PFSK-1 (cell line): ENCODE results near the gene CCDC63.

Experiments
- FOXP2 ChIP-seq: optimal IDR thresholded peaks from 2 replicates; pipeline ENCODE3; 2011; ENCODE audit warnings: borderline replicate concordance, control low read depth, inconsistent platforms; ENCODE audit not compliant: insufficient read depth; ENCODE audit errors: extremely low read length, extremely low read depth
- POLR2AphosphoS5 ChIP-seq: IDR thresholded peaks from 2 replicates; pipeline ENCODE4 v1.6.1; 2012; ENCODE audit warnings: low read depth, mild to moderate bottlenecking, control low read depth, low read length, moderate library complexity
- SIN3A ChIP-seq: IDR thresholded peaks from 2 replicates; pipeline ENCODE4 v1.6.1; 2012; ENCODE audit warnings: mild to moderate bottlenecking, low read length, moderate library complexity, borderline replicate concordance; ENCODE audit not compliant: insufficient read depth
- TF ChIP-seq, protein P1 (sequence below), 2 experiments: IDR thresholded peaks; 2 replicates each; pipeline versions ENCODE4 v1.6.1 to v1.8.0; 2011 to 2012; ENCODE audit warnings: low read depth in 2 of 2, low read length in 2 of 2, control low read depth in 1 of 2, inconsistent platforms in 1 of 2, mild to moderate bottlenecking in 1 of 2, moderate library complexity in 1 of 2; ENCODE audit not compliant: insufficient read depth in 1 of 2

DNA sequence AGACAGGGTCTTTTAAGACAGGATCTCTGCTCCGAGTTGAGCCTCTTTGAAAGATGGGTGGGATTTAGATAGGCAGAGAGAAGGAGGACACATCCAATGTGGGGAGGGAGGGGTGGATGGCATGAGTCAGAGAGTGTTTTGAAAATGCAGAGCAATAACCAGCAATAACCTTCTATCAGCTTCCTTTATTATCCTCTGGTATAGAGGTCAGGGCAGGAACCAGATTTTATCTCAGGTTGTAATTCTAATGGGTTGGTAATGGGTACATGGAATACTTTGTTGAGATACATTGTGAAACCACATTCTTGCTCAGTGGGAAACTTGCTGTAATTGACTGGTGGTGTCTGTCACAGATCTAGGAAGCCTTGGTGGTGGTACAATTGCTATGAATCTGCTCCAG lies 37.6 kb upstream of the CCDC63 start:
- TF ChIP-seq, protein P1, sequence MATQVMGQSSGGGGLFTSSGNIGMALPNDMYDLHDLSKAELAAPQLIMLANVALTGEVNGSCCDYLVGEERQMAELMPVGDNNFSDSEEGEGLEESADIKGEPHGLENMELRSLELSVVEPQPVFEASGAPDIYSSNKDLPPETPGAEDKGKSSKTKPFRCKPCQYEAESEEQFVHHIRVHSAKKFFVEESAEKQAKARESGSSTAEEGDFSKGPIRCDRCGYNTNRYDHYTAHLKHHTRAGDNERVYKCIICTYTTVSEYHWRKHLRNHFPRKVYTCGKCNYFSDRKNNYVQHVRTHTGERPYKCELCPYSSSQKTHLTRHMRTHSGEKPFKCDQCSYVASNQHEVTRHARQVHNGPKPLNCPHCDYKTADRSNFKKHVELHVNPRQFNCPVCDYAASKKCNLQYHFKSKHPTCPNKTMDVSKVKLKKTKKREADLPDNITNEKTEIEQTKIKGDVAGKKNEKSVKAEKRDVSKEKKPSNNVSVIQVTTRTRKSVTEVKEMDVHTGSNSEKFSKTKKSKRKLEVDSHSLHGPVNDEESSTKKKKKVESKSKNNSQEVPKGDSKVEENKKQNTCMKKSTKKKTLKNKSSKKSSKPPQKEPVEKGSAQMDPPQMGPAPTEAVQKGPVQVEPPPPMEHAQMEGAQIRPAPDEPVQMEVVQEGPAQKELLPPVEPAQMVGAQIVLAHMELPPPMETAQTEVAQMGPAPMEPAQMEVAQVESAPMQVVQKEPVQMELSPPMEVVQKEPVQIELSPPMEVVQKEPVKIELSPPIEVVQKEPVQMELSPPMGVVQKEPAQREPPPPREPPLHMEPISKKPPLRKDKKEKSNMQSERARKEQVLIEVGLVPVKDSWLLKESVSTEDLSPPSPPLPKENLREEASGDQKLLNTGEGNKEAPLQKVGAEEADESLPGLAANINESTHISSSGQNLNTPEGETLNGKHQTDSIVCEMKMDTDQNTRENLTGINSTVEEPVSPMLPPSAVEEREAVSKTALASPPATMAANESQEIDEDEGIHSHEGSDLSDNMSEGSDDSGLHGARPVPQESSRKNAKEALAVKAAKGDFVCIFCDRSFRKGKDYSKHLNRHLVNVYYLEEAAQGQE (IDR thresholded peaks at IDR 0.05; ENCODE audit: insufficient read depth in 1 of 2, low read depth in 2 of 2, low read length in 2 of 2), result no peak
- TF ChIP-seq SIN3A, result no peak
- no peak for TF ChIP-seq FOXP2
- TF ChIP-seq POLR2AphosphoS5, result no peak
